OCI-LY3 (cell line): ENCODE results near the gene ZRANB1.

Experiments used
- EZH2phosphoT487 ChIP-seq: fragments of 200-600 bp; shearing (Covaris generic); IDR thresholded peaks from 2 replicates; pipeline ENCODE4 v1.6.1; 2018; ENCODE audit warnings: antibody characterized with exemption, mixed run types, low read depth
- TF ChIP-seq, protein P1 (sequence below): fragments of 200-600, 300-600 bp; sonication (generic); IDR thresholded peaks from 2 replicates; pipeline ENCODE4 v1.5.1; 2014; ENCODE audit warnings: antibody characterized with exemption, low read length, low read depth

DNA sequence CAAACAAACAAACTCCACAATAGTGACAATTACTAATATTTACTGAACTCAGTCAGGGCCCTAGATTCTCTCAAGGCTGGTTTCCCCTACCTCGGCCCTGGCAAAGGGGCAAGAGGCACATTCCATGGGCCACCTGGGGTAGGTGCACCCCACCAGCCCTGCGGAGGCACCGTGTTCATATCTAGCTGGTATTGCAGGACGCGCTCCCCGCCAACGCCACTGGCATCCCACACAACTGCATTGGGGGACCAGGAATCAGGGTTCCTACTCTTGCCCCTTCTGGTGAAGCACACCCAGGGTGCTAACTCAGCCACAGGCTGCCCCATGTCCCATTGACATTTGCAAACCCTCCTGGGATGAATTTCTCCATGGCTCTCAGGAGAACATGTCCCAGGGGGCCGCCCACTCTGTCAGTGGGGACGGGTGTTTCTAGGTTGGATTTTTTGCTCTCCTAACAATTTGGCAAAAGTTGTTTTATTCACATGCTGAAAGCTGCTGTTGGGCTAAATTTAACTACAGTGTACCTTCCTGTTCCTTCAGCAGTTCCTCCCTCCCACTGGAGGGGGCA is 76.7 kb downstream of the ZRANB1 start:
- TF ChIP-seq, protein P1, sequence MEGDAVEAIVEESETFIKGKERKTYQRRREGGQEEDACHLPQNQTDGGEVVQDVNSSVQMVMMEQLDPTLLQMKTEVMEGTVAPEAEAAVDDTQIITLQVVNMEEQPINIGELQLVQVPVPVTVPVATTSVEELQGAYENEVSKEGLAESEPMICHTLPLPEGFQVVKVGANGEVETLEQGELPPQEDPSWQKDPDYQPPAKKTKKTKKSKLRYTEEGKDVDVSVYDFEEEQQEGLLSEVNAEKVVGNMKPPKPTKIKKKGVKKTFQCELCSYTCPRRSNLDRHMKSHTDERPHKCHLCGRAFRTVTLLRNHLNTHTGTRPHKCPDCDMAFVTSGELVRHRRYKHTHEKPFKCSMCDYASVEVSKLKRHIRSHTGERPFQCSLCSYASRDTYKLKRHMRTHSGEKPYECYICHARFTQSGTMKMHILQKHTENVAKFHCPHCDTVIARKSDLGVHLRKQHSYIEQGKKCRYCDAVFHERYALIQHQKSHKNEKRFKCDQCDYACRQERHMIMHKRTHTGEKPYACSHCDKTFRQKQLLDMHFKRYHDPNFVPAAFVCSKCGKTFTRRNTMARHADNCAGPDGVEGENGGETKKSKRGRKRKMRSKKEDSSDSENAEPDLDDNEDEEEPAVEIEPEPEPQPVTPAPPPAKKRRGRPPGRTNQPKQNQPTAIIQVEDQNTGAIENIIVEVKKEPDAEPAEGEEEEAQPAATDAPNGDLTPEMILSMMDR, result no peak
- TF ChIP-seq EZH2phosphoT487, result no peak
